ENCODE results near the gene VRK3. TPM values are rescaled to one million over a fixed set of nuclear protein-coding genes. Genes with fewer than 3 reads are reported as not detected.
"Not testable (repeated sequence)": the region's sequence is repeated elsewhere in the genome, so short reads cannot be mapped to it uniquely, and the experiment has no call there.

The VRK3 gene
- total RNA-seq, 1 experiment from 2014 or later: 62.5 TPM

DNA sequence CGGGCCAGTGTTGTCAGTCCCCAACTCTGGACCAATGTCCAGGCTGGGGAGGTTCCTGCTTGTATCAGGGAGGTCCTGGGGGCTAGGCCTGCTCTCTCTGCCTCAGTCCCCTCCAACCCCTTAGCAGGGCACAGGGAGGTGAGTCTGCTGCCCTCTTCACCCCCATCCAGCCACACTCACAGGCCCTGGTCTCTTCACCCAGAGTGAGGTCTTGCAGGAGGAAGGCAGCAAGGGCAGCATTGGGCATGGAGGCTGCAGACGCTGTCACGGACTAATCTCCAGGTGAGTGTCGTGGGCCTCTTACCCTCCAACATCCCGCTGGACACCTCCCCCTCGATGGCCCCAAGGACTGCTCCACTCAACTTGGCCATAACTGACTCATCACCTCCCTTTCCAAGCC, 52.3 kb downstream of the VRK3 start:
- intact Hi-C loops (cut with micrococcal nuclease; ENCODE audit: unreplicated experiment): no loop called here
- TF ChIP-seq, protein P1, sequence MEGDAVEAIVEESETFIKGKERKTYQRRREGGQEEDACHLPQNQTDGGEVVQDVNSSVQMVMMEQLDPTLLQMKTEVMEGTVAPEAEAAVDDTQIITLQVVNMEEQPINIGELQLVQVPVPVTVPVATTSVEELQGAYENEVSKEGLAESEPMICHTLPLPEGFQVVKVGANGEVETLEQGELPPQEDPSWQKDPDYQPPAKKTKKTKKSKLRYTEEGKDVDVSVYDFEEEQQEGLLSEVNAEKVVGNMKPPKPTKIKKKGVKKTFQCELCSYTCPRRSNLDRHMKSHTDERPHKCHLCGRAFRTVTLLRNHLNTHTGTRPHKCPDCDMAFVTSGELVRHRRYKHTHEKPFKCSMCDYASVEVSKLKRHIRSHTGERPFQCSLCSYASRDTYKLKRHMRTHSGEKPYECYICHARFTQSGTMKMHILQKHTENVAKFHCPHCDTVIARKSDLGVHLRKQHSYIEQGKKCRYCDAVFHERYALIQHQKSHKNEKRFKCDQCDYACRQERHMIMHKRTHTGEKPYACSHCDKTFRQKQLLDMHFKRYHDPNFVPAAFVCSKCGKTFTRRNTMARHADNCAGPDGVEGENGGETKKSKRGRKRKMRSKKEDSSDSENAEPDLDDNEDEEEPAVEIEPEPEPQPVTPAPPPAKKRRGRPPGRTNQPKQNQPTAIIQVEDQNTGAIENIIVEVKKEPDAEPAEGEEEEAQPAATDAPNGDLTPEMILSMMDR (conservative IDR thresholded peaks at IDR 0.05): no peak
- no peak for TF ChIP-seq EZH2 (IDR thresholded peaks at IDR 0.05; ENCODE audit: low read depth)
- POLR2A ChIA-PET (ENCODE audit: unreplicated experiment): no interaction called here

DNA sequence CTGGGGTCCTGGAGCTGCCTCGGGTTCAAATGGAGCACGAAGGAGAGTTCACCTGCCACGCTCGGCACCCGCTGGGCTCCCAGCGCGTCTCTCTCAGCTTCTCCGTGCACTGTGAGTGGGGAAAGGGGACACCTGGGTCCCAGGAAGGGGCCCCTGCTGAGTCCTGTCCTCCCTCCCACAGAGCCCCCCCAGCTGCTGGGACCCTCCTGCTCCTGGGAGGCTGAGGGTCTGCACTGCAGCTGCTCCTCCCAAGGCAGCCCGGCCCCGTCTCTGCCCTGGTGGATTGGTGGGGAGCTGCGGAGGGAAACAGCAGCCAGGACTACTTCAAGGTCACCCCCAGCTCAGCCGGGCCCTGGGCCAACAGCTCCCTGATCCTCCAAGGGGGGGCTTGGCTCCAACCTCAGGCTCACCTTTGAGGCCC, 53.2 kb downstream of the VRK3 start:
- Histone ChIP-seq H3K27me3 (ENCODE audit: insufficient read depth, low read depth) (peaks cover 34% of the 10 kb centered on the region), H4K20me1 (ENCODE audit: insufficient read depth) (no peaks in the 10 kb centered on the region; the same call in 1 of the 2 replicates), H3K4me3 (no peak overlapping the region), H3K36me3 (ENCODE audit: low read depth) (no peaks in the 10 kb centered on the region), H3K4me2 (no peak overlapping the region), H3K27ac (no peak overlapping the region), H2AFZ (no peak overlapping the region), H3K9me2 (ENCODE audit: insufficient read depth) (no peaks in the 10 kb centered on the region), H3K9me3 (ENCODE audit: insufficient read depth, low read depth) (no peaks in the 10 kb centered on the region), H3F3A (ENCODE audit: insufficient read depth, low read depth) (no peaks in the 10 kb centered on the region), H3K79me2 (ENCODE audit: low read depth) (no peaks in the 10 kb centered on the region), H3K4me1 (replicated peaks; ENCODE audit: insufficient read depth) (no peaks in the 10 kb centered on the region)
- no peak for DNase-seq
- ChIA-PET POLR2A (ENCODE audit: unreplicated experiment) (no interaction called here), CTCF (no interaction called here)
- no TSS peak for BruUV-seq (replicated peaks)
- TF ChIP-seq EZH2 (IDR thresholded peaks at IDR 0.05; ENCODE audit: low read depth): no peak
- TF ChIP-seq, protein P1 (conservative IDR thresholded peaks at IDR 0.05): no peak
- intact Hi-C loops (cut with micrococcal nuclease; ENCODE audit: unreplicated experiment): no loop called here

More for the DNA sequence above, 52.3 kb downstream of the VRK3 start:
- Histone ChIP-seq H4K20me1 (ENCODE audit: insufficient read depth) (no peaks in the 10 kb centered on the region; the same call in 1 of the 2 replicates), H3K9me2 (ENCODE audit: insufficient read depth) (no peaks in the 10 kb centered on the region), H3K36me3 (ENCODE audit: low read depth) (no peaks in the 10 kb centered on the region), H3K79me2 (ENCODE audit: low read depth) (no peaks in the 10 kb centered on the region), H3K4me1 (replicated peaks; ENCODE audit: insufficient read depth) (no peaks in the 10 kb centered on the region), H3K27me3 (ENCODE audit: insufficient read depth, low read depth) (peaks cover 34% of the 10 kb centered on the region), H3K9me3 (ENCODE audit: insufficient read depth, low read depth) (no peaks in the 10 kb centered on the region), H3F3A (ENCODE audit: insufficient read depth, low read depth) (no peaks in the 10 kb centered on the region), H2AFZ (no peak overlapping the region), H3K4me3 (no peak overlapping the region), H3K4me2 (no peak overlapping the region), H3K27ac (no peak overlapping the region)
- CTCF ChIA-PET: no interaction called here
- BruUV-seq (replicated peaks): no TSS peak
- DNase-seq: no peak

DNA sequence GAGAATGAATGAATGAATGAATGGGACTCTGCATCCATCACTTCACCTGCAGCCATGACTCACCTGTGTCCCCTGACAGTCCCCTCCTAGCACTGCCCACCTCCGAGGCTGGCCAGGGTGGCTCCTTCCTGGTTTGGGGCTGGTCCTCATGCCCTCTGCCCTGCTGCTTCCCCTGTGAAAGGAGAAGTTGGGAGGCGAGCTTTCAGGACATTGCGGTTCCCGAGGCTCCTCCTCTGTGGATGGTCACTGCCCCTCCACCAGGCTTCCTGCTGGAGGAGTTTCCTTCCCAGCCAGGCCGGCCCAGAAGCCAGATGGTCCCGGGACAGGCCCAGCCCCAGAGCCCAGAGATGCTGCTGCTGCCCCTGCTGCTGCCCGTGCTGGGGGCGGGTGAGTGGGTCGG, 55.8 kb downstream of the VRK3 start:
- H3K4me3 ChIP-seq; H3K4me1 ChIP-seq (replicated peaks; ENCODE audit: insufficient read depth); H3K9me3 ChIP-seq (ENCODE audit: insufficient read depth, low read depth); H3K27ac ChIP-seq; H4K20me1 ChIP-seq (ENCODE audit: insufficient read depth); POLR2A ChIA-PET (ENCODE audit: unreplicated experiment); BruUV-seq (replicated peaks); H3K9me2 ChIP-seq (ENCODE audit: insufficient read depth); intact Hi-C loops (cut with micrococcal nuclease; ENCODE audit: unreplicated experiment); DNase-seq; H3F3A ChIP-seq (ENCODE audit: insufficient read depth, low read depth); H3K36me3 ChIP-seq (ENCODE audit: low read depth); CTCF ChIA-PET; H2AFZ ChIP-seq; H3K79me2 ChIP-seq (ENCODE audit: low read depth); H3K4me2 ChIP-seq: not testable (repeated sequence)
- peaks cover 37% of the 10 kb centered on the region for H3K27me3 ChIP-seq (ENCODE audit: insufficient read depth, low read depth)

DNA sequence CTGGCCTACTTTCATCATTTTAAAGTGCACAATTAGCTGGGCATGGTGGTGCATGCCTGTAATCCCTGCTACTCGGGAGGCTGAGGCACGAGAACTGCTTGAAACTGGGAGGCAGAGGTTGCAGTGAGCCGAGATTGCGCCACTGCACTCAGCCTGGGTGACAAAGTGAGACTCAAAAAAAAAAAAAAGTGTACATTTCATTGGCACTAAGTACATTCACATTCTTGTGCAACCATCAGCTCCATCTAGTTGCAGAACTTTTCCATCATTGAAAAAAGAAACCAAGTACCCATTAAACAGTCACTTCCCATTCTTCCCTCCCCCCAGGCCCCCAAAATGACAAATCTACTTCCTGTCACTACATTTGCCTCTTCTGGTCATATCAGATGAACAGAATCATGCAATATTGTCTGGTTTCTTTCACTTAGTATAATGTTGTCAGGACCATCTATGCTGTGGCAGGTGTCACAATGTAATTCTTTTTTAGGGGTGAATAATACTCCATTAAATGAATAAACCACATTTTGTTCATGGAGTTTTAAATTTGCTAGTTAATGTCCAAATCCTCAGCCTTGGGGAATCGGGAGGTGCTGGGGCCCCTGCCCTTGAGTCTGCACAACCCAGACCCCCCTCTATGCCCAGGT, 56.8 kb downstream of the VRK3 start:
- intact Hi-C loops (cut with micrococcal nuclease; ENCODE audit: unreplicated experiment): no loop called here
- CTCF ChIA-PET: no interaction called here

DNA sequence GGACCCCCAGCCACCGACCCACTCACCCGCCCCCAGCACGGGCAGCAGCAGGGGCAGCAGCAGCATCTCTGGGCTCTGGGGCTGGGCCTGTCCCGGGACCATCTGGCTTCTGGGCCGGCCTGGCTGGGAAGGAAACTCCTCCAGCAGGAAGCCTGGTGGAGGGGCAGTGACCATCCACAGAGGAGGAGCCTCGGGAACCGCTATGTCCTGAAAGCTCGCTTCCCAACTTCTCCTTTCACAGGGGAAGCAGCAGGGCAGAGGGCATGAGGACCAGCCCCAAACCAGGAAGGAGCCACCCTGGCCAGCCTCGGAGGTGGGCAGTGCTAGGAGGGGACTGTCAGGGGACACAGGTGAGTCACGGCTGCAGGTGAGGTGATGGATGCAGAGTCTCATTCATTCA, 64.2 kb downstream of the VRK3 start, which contains the start of gene SIGLEC11:
SIGLEC11 (minus strand) TSS at position 193 of the 400 bp plus-strand sequence; CDS start at position 102, 91 bp downstream.
- CTCF ChIA-PET; H3K27ac ChIP-seq; intact Hi-C loops (cut with micrococcal nuclease; ENCODE audit: unreplicated experiment); H3K4me1 ChIP-seq (replicated peaks; ENCODE audit: insufficient read depth); H3K79me2 ChIP-seq (ENCODE audit: low read depth); DNase-seq; H3K4me3 ChIP-seq; BruUV-seq (replicated peaks); POLR2A ChIA-PET (ENCODE audit: unreplicated experiment); H3K9me3 ChIP-seq (ENCODE audit: insufficient read depth, low read depth); H2AFZ ChIP-seq; H3F3A ChIP-seq (ENCODE audit: insufficient read depth, low read depth); H4K20me1 ChIP-seq (ENCODE audit: insufficient read depth); H3K4me2 ChIP-seq; H3K36me3 ChIP-seq (ENCODE audit: low read depth); H3K9me2 ChIP-seq (ENCODE audit: insufficient read depth): not testable (repeated sequence)
- H3K27me3 ChIP-seq (ENCODE audit: insufficient read depth, low read depth): peaks cover 29% of the 10 kb centered on the region

More for the DNA sequence above, 56.8 kb downstream of the VRK3 start:
- H3K27me3 ChIP-seq (ENCODE audit: insufficient read depth, low read depth): peaks cover 39% of the 10 kb centered on the region
- no peaks in the 10 kb centered on the region for H3K9me3 ChIP-seq (ENCODE audit: insufficient read depth, low read depth)
- no peak overlapping the region for H3K27ac ChIP-seq
- H3K4me1 ChIP-seq (replicated peaks; ENCODE audit: insufficient read depth): no peaks in the 10 kb centered on the region
- peak in 1 of 2 experiments; percentile 46 for DNase-seq
- no peaks in the 10 kb centered on the region for H4K20me1 ChIP-seq (ENCODE audit: insufficient read depth)
- H3K4me3 ChIP-seq: no peak overlapping the region
- no peaks in the 10 kb centered on the region for H3F3A ChIP-seq (ENCODE audit: insufficient read depth, low read depth)
- H3K9me2 ChIP-seq (ENCODE audit: insufficient read depth): no peaks in the 10 kb centered on the region
- H2AFZ ChIP-seq: no peak overlapping the region
- no peaks in the 10 kb centered on the region for H3K79me2 ChIP-seq (ENCODE audit: low read depth)
- H3K4me2 ChIP-seq: no peak overlapping the region
- POLR2A ChIA-PET (ENCODE audit: unreplicated experiment): no interaction called here
- no peaks in the 10 kb centered on the region for H3K36me3 ChIP-seq (ENCODE audit: low read depth)
- no TSS peak for BruUV-seq (replicated peaks)
- TF ChIP-seq, protein P1 (conservative IDR thresholded peaks at IDR 0.05): no peak
- TF ChIP-seq EZH2 (IDR thresholded peaks at IDR 0.05; ENCODE audit: low read depth): no peak

Data from PC-9 (cell line).